Heart right ventricle (tissue), 16 donors: ENCODE data around the gene PCGF1. TPM values are rescaled to one million over a fixed set of nuclear protein-coding genes. Genes with fewer than 3 reads are reported as not detected.

Experiments used
- ATAC-seq, 8 donors: fragments of 200-7000 bp; cut with Tn5 transposase; one replicate each; pipeline ENCODE4 v1.9.1; 2020; ENCODE audit warnings: mild to moderate bottlenecking in 8 of 8, moderate library complexity in 8 of 8, moderate number of reproducible peaks in 1 of 8
- DNase-seq, 2 donors: peaks; one replicate each; pipeline ENCODE4 v3.0.0-alpha.2; 2020
- H3K27ac ChIP-seq, 10 donors: fragments of 200-600 bp; sonication (generic) in 2 of 10; one replicate each; pipeline versions ENCODE4 v1.5.0 to v1.8.0; 2020 to 2022; ENCODE audit warnings: mild to moderate bottlenecking in 3 of 10
- H3K27me3 ChIP-seq, 7 donors: fragments of 200-600 bp; one replicate each; pipeline ENCODE4 v1.8.0; 2021 to 2022; ENCODE audit warnings: mild to moderate bottlenecking in 2 of 7
- H3K36me3 ChIP-seq, 9 donors: fragments of 200-600 bp; sonication (generic) in 1 of 9; one replicate each; pipeline versions ENCODE4 v1.5.0 to v1.8.0; 2020 to 2022; ENCODE audit warnings: mild to moderate bottlenecking in 2 of 9
- H3K4me1 ChIP-seq, 9 donors: fragments of 200-600 bp; sonication (generic) in 1 of 9; one replicate each; pipeline versions ENCODE4 v1.5.0 to v1.8.0; 2020 to 2022; ENCODE audit warnings: mild to moderate bottlenecking in 4 of 9
- H3K4me3 ChIP-seq, 10 donors: fragments of 200-600 bp; sonication (generic) in 2 of 10; one replicate each; pipeline versions ENCODE4 v1.5.0 to v1.8.0; 2020 to 2022; ENCODE audit warnings: mild to moderate bottlenecking in 7 of 10, moderate library complexity in 2 of 10
- H3K9me3 ChIP-seq, 11 donors: fragments of 200-600 bp in 10 of 11; sonication (generic) in 2 of 11; one replicate each; pipeline versions ENCODE4 v1.5.0 to v1.8.0; 2013 to 2022; ENCODE audit warnings: mild to moderate bottlenecking in 2 of 11, control low read depth in 1 of 11, moderate library complexity in 1 of 11
- WGBS, 2 donors: extraction: QIAGEN DNeasy Blood & Tissue Kit; methylation state at CpG; one replicate each; pipeline ENCODE4 v1.1.7; 2013; ENCODE audit warnings: inconsistent platforms in 1 of 2; 5-methylcytosine and 5-hydroxymethylcytosine counted together
- intact Hi-C, 10 donors: fragments of 100-400 bp; cut with DNase I; formaldehyde crosslinking; loops; one replicate each; pipeline versions ENCODE4 v1.11.1 to v1.14.2; 2022
- polyA plus RNA-seq, 2 donors: library from polyadenylated mRNA; stranded (reverse); fragments of 200-250 nt; gene quantifications; one replicate each; pipeline ENCODE4 v1.2.3, GENCODE V29; 2013
- total RNA-seq, 10 donors: library from RNA; stranded (reverse); fragmentation: NEBNext Ultra II Directional in 3 of 10; extraction: Animal tissue kit (Norgen Biotek cat#: 25700) in 3 of 10; gene quantifications; one replicate each; pipeline versions ENCODE4 v1.2.1 to v1.2.4, GENCODE V29; 2021 to 2023
- TF ChIP-seq, protein P1 (sequence below), 9 donors: fragments of 200-600 bp; sonication (generic) in 2 of 9; IDR thresholded peaks; one replicate each; pipeline versions ENCODE4 v1.5.0 to v1.8.0; 2021 to 2022; ENCODE audit warnings: antibody characterized with exemption in 9 of 9, mild to moderate bottlenecking in 5 of 9, moderate library complexity in 1 of 9
- donor health status: Arrhythmogenic right ventricular cardiomyopathy.
- donor health status: ischemic (EF 13 %, LVEDD 7.1; RV severe dilation, severe dysfunction).
- donor health status: healthy with polysubstance abuse.
- donor health status: DM: no; HTN: yes; CAD: no.
- donor health status: DM: no; HTN: no; CAD: no.
- donor health status: ischemic (EF 25% LVEDD 6.9; RV normal size, moderate dysfunction).
- donor health status: ischemic (EF 25% LVEDD 5.7; RV mildly dilated, moderate dysfunction).
- donor health status: healthy.
- donor health status: DM: yes; HTN: yes; CAD: no.
- donor health status: Ischemic cardiomyopathy.
- donor health status: ischemic (EF 35%, LVEDD 5.7; RV mildly dilated, moderate dysfunction).
- donor health status: nonischemic (EF 11% LVEDD 7.7; RV severe dilation, severe dysfunction).
- donor health status: DM: yes; HTN: yes; CAD: no.
- donor health status: PGD.
- donor health status: ischemic (EF 29% LVEDD 5.4; RV normal size, mild dysfunction).
- donor health status: nonischemic (EF 23%, LVEDD 6.1; RV moderate dilation, normal function).

PCGF1 gene
- total and polyA plus RNA-seq, 12 donors = 10.7 to 27.7 (median 16.0) TPM

- TF ChIP-seq, protein P1, sequence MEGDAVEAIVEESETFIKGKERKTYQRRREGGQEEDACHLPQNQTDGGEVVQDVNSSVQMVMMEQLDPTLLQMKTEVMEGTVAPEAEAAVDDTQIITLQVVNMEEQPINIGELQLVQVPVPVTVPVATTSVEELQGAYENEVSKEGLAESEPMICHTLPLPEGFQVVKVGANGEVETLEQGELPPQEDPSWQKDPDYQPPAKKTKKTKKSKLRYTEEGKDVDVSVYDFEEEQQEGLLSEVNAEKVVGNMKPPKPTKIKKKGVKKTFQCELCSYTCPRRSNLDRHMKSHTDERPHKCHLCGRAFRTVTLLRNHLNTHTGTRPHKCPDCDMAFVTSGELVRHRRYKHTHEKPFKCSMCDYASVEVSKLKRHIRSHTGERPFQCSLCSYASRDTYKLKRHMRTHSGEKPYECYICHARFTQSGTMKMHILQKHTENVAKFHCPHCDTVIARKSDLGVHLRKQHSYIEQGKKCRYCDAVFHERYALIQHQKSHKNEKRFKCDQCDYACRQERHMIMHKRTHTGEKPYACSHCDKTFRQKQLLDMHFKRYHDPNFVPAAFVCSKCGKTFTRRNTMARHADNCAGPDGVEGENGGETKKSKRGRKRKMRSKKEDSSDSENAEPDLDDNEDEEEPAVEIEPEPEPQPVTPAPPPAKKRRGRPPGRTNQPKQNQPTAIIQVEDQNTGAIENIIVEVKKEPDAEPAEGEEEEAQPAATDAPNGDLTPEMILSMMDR (IDR thresholded peaks at IDR 0.05) = peak in 3 of 9 donors; percentile 18 to 33 (median 27)
- DNase-seq (no peak), ATAC-seq (no peak)
- Histone ChIP-seq H3K27ac (no peak overlapping the region), H3K27me3 (no peaks in the 10 kb centered on the region), H3K4me3 (no peak overlapping the region), H3K4me1 (peaks cover 5 to 40% (median 27%) of the 10 kb centered on the region in 9 donors), H3K36me3 (peaks cover 0 to 66% (median 13%) of the 10 kb centered on the region in 9 donors), H3K9me3 (no peaks in the 10 kb centered on the region)
- WGBS, 2 donors = 87 to 94% methylated on average over 5 of the region's 5 CpGs
- intact Hi-C loops = loop anchor here in 1 of 10 donors (5.0 kb wide), 1 partner anchor 58 kb away; no protein-coding TSS in a partner anchor
These were observed 32.6 kb downstream of the PCGF1 start for GRCh38 chr2:74474899-74475298.

GRCh38 chr2:74474481-74474880 lies 33.0 kb downstream of the PCGF1 start:
- 96 to 98% methylated on average over 6 of the region's 6 CpGs for WGBS, 2 donors
- TF ChIP-seq, protein P1 (IDR thresholded peaks at IDR 0.05) = no peak
- no peaks in the 10 kb centered on the region for H3K27me3 ChIP-seq
- no peak for DNase-seq
- H3K9me3 ChIP-seq = no peaks in the 10 kb centered on the region
- no peak for ATAC-seq
- H3K36me3 ChIP-seq = peaks cover 0 to 62% (median 13%) of the 10 kb centered on the region in 9 donors
- no peak overlapping the region for H3K4me3 ChIP-seq
- intact Hi-C loops = loop anchor here in 1 of 10 donors (5.0 kb wide), 1 partner anchor 57 kb away; no protein-coding TSS in a partner anchor
- H3K27ac ChIP-seq = no peak overlapping the region
- peaks cover 5 to 39% (median 27%) of the 10 kb centered on the region in 9 donors for H3K4me1 ChIP-seq

DNA sequence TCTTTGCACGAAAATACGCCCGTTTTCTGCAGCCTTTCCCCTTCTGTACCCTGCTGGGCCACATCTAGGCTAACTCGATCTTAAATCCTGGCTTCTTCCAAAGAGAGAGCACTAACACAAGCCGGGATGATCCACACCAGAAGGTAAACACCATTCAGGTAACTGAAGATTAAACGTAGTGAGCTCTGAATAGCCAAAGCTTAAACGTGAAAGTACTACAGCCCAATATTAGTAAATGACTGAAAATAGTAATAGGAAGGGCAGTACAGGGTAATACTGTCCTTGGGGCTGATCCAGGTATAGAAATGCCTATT lies 34.6 kb downstream of the PCGF1 start:
- no peaks in the 10 kb centered on the region for H3K27me3 ChIP-seq
- no peak for DNase-seq
- 16% methylated on average over 7 of the region's 7 CpGs for whole genome bisulfite sequencing, 2 donors
- H3K9me3 ChIP-seq = no peaks in the 10 kb centered on the region
- TF ChIP-seq, protein P1 (IDR thresholded peaks at IDR 0.05) = no peak
- peak overlapping the region; percentile 46 to 87 (median 80) for H3K4me3 ChIP-seq
- H3K27ac ChIP-seq = peak overlapping the region; percentile 50 to 95 (median 88)
- ATAC-seq = peak in 5 of 8 donors; percentile 1 to 23 (median 13)
- peaks cover 0 to 48% (median 13%) of the 10 kb centered on the region in 9 donors for H3K36me3 ChIP-seq
- intact Hi-C loops = loop anchor here in 2 of 10 donors (1.0 to 5.0 kb wide), 3 partner anchors 15 to 56 kb away; partner anchors contain the start of genes INO80B (in 1 of the 2) and WBP1 (in 1 of the 2)
- peaks cover 5 to 39% (median 25%) of the 10 kb centered on the region in 9 donors for H3K4me1 ChIP-seq

GRCh38 chr2:74472086-74472944 lies 35.2 kb downstream of the PCGF1 start, which contains the start of gene MRPL53:
Gene MRPL53, minus strand, starts transcription at chr2:74472680. Its CDS starts 20 bp downstream, at chr2:74472660.
- Histone ChIP-seq H3K4me1 (peaks cover 5 to 36% (median 25%) of the 10 kb centered on the region in 9 donors), H3K36me3 (peaks cover 0 to 42% (median 13%) of the 10 kb centered on the region in 9 donors), H3K27ac (peak within 1 kb of the TSS; percentile 50 to 95 (median 88)), H3K9me3 (no peaks in the 10 kb centered on the region), H3K4me3 (peak within 1 kb of the TSS; percentile 46 to 87 (median 80)), H3K27me3 (no peaks in the 10 kb centered on the region)
- TF ChIP-seq, protein P1 (IDR thresholded peaks at IDR 0.05) = no peak
- intact Hi-C loops = loop anchor here in 2 of 10 donors (1.0 to 5.0 kb wide), 3 partner anchors 14 to 55 kb away; partner anchors contain the start of genes INO80B (in 1 of the 2) and WBP1 (in 1 of the 2)
- ATAC-seq (peak; percentile 91 to 98 (median 97)), DNase-seq (peak; percentile 96)
- WGBS, 2 donors = 1% methylated on average over 66 of the region's 66 CpGs
